H9 (cell line): Measurements from ENCODE around the gene TMEM125. TPM values are rescaled to one million over a fixed set of nuclear protein-coding genes. Genes with fewer than 3 reads are reported as not detected.
A peak's percentile ranks its signal among the peaks of the same experiment; 100 is the strongest.

Experiments used
- DNase-seq: peaks from one replicate; pipeline ENCODE4 v3.0.0-alpha.2; 2017
- H2AFZ ChIP-seq: one replicate; pipeline ENCODE4 v1.6.1; 2013; ENCODE audit warnings: mild to moderate bottlenecking, low read length, control low read depth, moderate library complexity
- H2AK5ac ChIP-seq: 2 replicates; pipeline ENCODE4 v1.6.1; 2013; ENCODE audit warnings: low read length, control low read depth, mixed read lengths; ENCODE audit not compliant: insufficient read length
- H2BK120ac ChIP-seq: one replicate; pipeline ENCODE4 v1.6.1; 2013; ENCODE audit warnings: low read depth, mild to moderate bottlenecking, low read length, control low read depth, inconsistent platforms; ENCODE audit not compliant: poor library complexity, severe bottlenecking
- H2BK12ac ChIP-seq: 2 replicates; pipeline ENCODE4 v1.6.1; 2013; ENCODE audit warnings: low read length, control low read depth, mixed read lengths, low read depth; ENCODE audit not compliant: insufficient read length
- H2BK15ac ChIP-seq: 2 replicates; pipeline ENCODE4 v1.6.1; 2013; ENCODE audit warnings: low read depth, low read length, control low read depth
- H2BK20ac ChIP-seq: one replicate; pipeline ENCODE4 v1.6.1; 2013; ENCODE audit warnings: low read depth, mild to moderate bottlenecking, low read length, control low read depth, inconsistent platforms; ENCODE audit not compliant: poor library complexity, severe bottlenecking
- H2BK5ac ChIP-seq: 2 replicates; pipeline ENCODE4 v1.6.1; 2013; ENCODE audit warnings: low read length, control low read depth, mixed read lengths; ENCODE audit not compliant: insufficient read length
- H3K14ac ChIP-seq: 2 replicates; pipeline ENCODE4 v1.6.1; 2013; ENCODE audit warnings: low read length, control low read depth; ENCODE audit not compliant: insufficient read depth
- H3K18ac ChIP-seq: 2 replicates; pipeline ENCODE4 v1.6.1; 2013; ENCODE audit warnings: low read depth, mild to moderate bottlenecking, mixed read lengths, low read length, control low read depth; ENCODE audit not compliant: insufficient read length
- H3K23ac ChIP-seq: 2 replicates; pipeline ENCODE4 v1.6.1; 2013; ENCODE audit warnings: low read length, control low read depth, mixed read lengths, low read depth; ENCODE audit not compliant: insufficient read length
- H3K23me2 ChIP-seq: 2 replicates; pipeline ENCODE4 v1.6.1; 2013; ENCODE audit warnings: low read depth, mild to moderate bottlenecking, mixed read lengths, low read length, control low read depth; ENCODE audit not compliant: insufficient read length, poor library complexity, severe bottlenecking
- H3K27ac ChIP-seq: 2 replicates; pipeline ENCODE4 v1.5.1; 2013; ENCODE audit warnings: low read length, control low read depth, mixed read lengths, low read depth; ENCODE audit not compliant: insufficient read length
- H3K27me3 ChIP-seq: 2 replicates; pipeline ENCODE4 v1.6.1; 2013; ENCODE audit warnings: low read length, control low read depth, inconsistent platforms; ENCODE audit not compliant: insufficient read depth
- H3K4ac ChIP-seq: 2 replicates; pipeline ENCODE4 v1.6.1; 2013; ENCODE audit warnings: low read depth, mild to moderate bottlenecking, control low read depth, inconsistent platforms, low read length, moderate library complexity
- H3K4me1 ChIP-seq: 2 replicates; pipeline ENCODE4 v1.6.1; 2013; ENCODE audit warnings: low read length, control low read depth, inconsistent platforms; ENCODE audit not compliant: insufficient read depth
- H3K4me2 ChIP-seq: 2 replicates; pipeline ENCODE4 v1.6.1; 2013; ENCODE audit warnings: low read length, control low read depth, mixed read lengths; ENCODE audit not compliant: insufficient read length, insufficient read depth
- H3K56ac ChIP-seq: 2 replicates; pipeline ENCODE4 v1.6.1; 2013; ENCODE audit warnings: low read depth, mild to moderate bottlenecking, mixed read lengths, low read length, control low read depth; ENCODE audit not compliant: insufficient read length
- H3K79me1 ChIP-seq: 2 replicates; pipeline ENCODE4 v1.6.1; 2013; ENCODE audit warnings: low read depth, mild to moderate bottlenecking, moderate library complexity, low read length, control low read depth, inconsistent platforms; ENCODE audit not compliant: insufficient read depth, poor library complexity, severe bottlenecking
- H3K79me2 ChIP-seq: 2 replicates; pipeline ENCODE4 v1.6.1; 2013; ENCODE audit warnings: low read length, control low read depth, inconsistent platforms; ENCODE audit not compliant: insufficient read depth
- H3K9ac ChIP-seq: 2 replicates; pipeline ENCODE4 v1.6.1; 2013; ENCODE audit warnings: low read length, control low read depth, mixed read lengths; ENCODE audit not compliant: insufficient read length; ENCODE audit errors: extremely low read depth
- H3K9me3 ChIP-seq: one replicate; pipeline ENCODE4 v1.6.1; 2013; ENCODE audit warnings: low read depth, low read length, inconsistent platforms; ENCODE audit not compliant: control insufficient read depth
- H3T11ph ChIP-seq: one replicate; pipeline ENCODE4 v1.6.1; 2013; ENCODE audit warnings: mild to moderate bottlenecking, low read length, control low read depth, inconsistent platforms
- H4K20me1 ChIP-seq: one replicate; pipeline ENCODE4 v1.6.1; 2013; ENCODE audit not compliant: control insufficient read depth, insufficient read length, insufficient read depth
- H4K5ac ChIP-seq: 2 replicates; pipeline ENCODE4 v1.6.1; 2013; ENCODE audit warnings: low read depth, mild to moderate bottlenecking, mixed read lengths, low read length, control low read depth; ENCODE audit not compliant: insufficient read length
- H4K8ac ChIP-seq: replicated peaks from 2 replicates; pipeline ENCODE4 v1.6.1; 2013; ENCODE audit warnings: low read length, control low read depth, mixed read lengths, low read depth; ENCODE audit not compliant: insufficient read length
- H4K91ac ChIP-seq: 2 replicates; pipeline ENCODE4 v1.6.1; 2013; ENCODE audit warnings: low read depth, mild to moderate bottlenecking, moderate library complexity, mixed read lengths, low read length, control low read depth; ENCODE audit not compliant: insufficient read length
- H3K27ac Mint-ChIP-seq, 3 experiments: 2 replicates in 2 of 3; 3 replicates in 1 of 3; pipeline ENCODE4 v1.8.0; 2020 to 2021; ENCODE audit warnings: mixed read lengths in 3 of 3, mild to moderate bottlenecking in 1 of 3, moderate library complexity in 1 of 3
- H3K27me3 Mint-ChIP-seq: 2 replicates; pipeline ENCODE4 v1.8.0; 2021; ENCODE audit warnings: low read depth, mild to moderate bottlenecking, moderate library complexity, mixed read lengths
- H3K36me3 Mint-ChIP-seq, 3 experiments: 2 replicates in 2 of 3; 3 replicates in 1 of 3; pipeline ENCODE4 v1.8.0; 2020 to 2021; ENCODE audit warnings: low read depth in 3 of 3, mixed read lengths in 3 of 3; ENCODE audit not compliant: insufficient read depth in 1 of 3
- H3K4me1 Mint-ChIP-seq, 2 experiments: 2 replicates each; pipeline ENCODE4 v1.8.0; 2020; ENCODE audit warnings: mixed read lengths in 2 of 2
- H3K4me3 Mint-ChIP-seq, 2 experiments: 2 replicates in 1 of 2; 3 replicates in 1 of 2; pipeline ENCODE4 v1.8.0; 2020 to 2021; ENCODE audit warnings: mild to moderate bottlenecking in 2 of 2, mixed read lengths in 2 of 2, moderate library complexity in 1 of 2
- H3K9me3 Mint-ChIP-seq, 2 experiments: 2 replicates in 1 of 2; 3 replicates in 1 of 2; pipeline ENCODE4 v1.8.0; 2020; ENCODE audit warnings: mild to moderate bottlenecking in 2 of 2, mixed read lengths in 2 of 2, moderate library complexity in 1 of 2
- WGBS: extraction: QIAGEN DNeasy Blood & Tissue Kit; methylation state at CpG from one replicate; pipeline ENCODE4 v1.1.7; 2013; ENCODE audit warnings: missing lambda C conversion rate, low lambda C conversion rate, mixed read lengths; ENCODE audit not compliant: insufficient read length; ENCODE audit errors: extremely low coverage; 5-methylcytosine and 5-hydroxymethylcytosine counted together
- total RNA-seq: library from RNA; stranded (reverse); gene quantifications from 2 replicates; pipeline ENCODE4 v1.2.1, GENCODE V29; 2021
- TF ChIP-seq, protein P1 (sequence below): fragments of 200-600 bp; sonication (generic); conservative IDR thresholded peaks from 3 replicates; pipeline ENCODE4 v1.8.0; 2021; ENCODE audit warnings: antibody characterized with exemption, mild to moderate bottlenecking

TMEM125 gene
- total RNA-seq, 1 experiment from 2014 or later, result 19.6 TPM

DNA sequence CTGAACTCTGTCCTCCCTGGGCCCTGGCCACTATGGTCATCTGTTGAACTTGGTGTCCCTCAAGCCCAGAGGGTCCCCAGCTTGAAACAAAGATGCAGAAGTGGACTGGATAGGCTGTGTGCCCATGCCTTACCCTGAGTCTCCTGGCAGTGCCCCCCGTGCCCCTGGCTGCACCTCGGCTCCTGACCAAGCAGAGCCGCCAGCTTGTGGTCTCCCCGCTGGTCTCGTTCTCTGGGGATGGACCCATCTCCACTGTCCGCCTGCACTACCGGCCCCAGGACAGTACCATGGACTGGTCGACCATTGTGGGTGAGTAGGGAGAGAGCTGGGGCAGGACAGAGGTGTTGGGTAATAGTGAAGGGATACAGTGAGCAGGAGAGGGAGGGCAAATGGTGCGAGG is 41.7 kb downstream of the TMEM125 start:
- no peak overlapping the region for H3K4me2 ChIP-seq
- no peaks in the 10 kb centered on the region for H3K79me2 ChIP-seq
- no peak overlapping the region for H3K14ac ChIP-seq
- H3K9me3 ChIP-seq, result no peaks in the 10 kb centered on the region
- H2BK15ac ChIP-seq, result no peak overlapping the region
- no peak overlapping the region for H3K4me3 Mint-ChIP-seq
- no peak overlapping the region for H2BK20ac ChIP-seq
- H3K27me3 ChIP-seq, result no peaks in the 10 kb centered on the region
- H2BK12ac ChIP-seq, result no peak overlapping the region
- TF ChIP-seq, protein P1, sequence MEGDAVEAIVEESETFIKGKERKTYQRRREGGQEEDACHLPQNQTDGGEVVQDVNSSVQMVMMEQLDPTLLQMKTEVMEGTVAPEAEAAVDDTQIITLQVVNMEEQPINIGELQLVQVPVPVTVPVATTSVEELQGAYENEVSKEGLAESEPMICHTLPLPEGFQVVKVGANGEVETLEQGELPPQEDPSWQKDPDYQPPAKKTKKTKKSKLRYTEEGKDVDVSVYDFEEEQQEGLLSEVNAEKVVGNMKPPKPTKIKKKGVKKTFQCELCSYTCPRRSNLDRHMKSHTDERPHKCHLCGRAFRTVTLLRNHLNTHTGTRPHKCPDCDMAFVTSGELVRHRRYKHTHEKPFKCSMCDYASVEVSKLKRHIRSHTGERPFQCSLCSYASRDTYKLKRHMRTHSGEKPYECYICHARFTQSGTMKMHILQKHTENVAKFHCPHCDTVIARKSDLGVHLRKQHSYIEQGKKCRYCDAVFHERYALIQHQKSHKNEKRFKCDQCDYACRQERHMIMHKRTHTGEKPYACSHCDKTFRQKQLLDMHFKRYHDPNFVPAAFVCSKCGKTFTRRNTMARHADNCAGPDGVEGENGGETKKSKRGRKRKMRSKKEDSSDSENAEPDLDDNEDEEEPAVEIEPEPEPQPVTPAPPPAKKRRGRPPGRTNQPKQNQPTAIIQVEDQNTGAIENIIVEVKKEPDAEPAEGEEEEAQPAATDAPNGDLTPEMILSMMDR, result no peak
- H3K79me1 ChIP-seq, result no peaks in the 10 kb centered on the region
- H3K9ac ChIP-seq, result no peak overlapping the region
- no peak overlapping the region for H2BK5ac ChIP-seq
- no peak overlapping the region for H4K5ac ChIP-seq
- no peak overlapping the region for H4K8ac ChIP-seq
- no peak overlapping the region for H3K27ac ChIP-seq
- no peak for DNase-seq
- H3K36me3 Mint-ChIP-seq, result no peaks in the 10 kb centered on the region; a peak in 1 of 7 replicates
- no peak overlapping the region for H3K18ac ChIP-seq
- no peak overlapping the region for H3K23ac ChIP-seq
- H4K91ac ChIP-seq, result no peak overlapping the region
- peaks cover 12% of the 10 kb centered on the region for H3K27me3 Mint-ChIP-seq
- H3K56ac ChIP-seq, result no peak overlapping the region
- H4K20me1 ChIP-seq, result no peaks in the 10 kb centered on the region
- no CpG with 5 or more reads among the region's 9 CpGs for WGBS
- no peaks in the 10 kb centered on the region for H3K4me1 Mint-ChIP-seq
- no peaks in the 10 kb centered on the region for H3K4me1 ChIP-seq
- no peak overlapping the region for H3K4ac ChIP-seq
- H2AFZ ChIP-seq, result no peak overlapping the region
- H3K27ac Mint-ChIP-seq, result peak overlapping the region in 1 of 3 experiments; percentile 89; a peak in 1 of 7 replicates
- H3T11ph ChIP-seq, result no peak overlapping the region
- H2BK120ac ChIP-seq, result no peak overlapping the region
- H3K23me2 ChIP-seq, result no peaks in the 10 kb centered on the region
- no peaks in the 10 kb centered on the region for H3K9me3 Mint-ChIP-seq
- H2AK5ac ChIP-seq, result no peak overlapping the region
